Fibroblast of villous mesenchyme (primary cell): ENCODE measurements around the gene TMEM150A. TPM values are rescaled to one million over a fixed set of nuclear protein-coding genes. Genes with fewer than 3 reads are reported as not detected.
"Not testable (repeated sequence)": the region's sequence is repeated elsewhere in the genome, so short reads cannot be mapped to it uniquely, and the experiment has no call there.

ENCODE experiments used
- DNase-seq: peaks from one replicate; pipeline ENCODE4 v3.0.0-alpha.2; 2010; ENCODE audit warnings: low read depth
- H3K4me3 ChIP-seq: 2 replicates; pipeline ENCODE4 v1.5.1; 2011; ENCODE audit warnings: low read depth, mild to moderate bottlenecking, low read length
- CTCF ChIP-seq: IDR thresholded peaks from 2 replicates; pipeline ENCODE4 v1.5.1; 2012; ENCODE audit warnings: low read depth, mild to moderate bottlenecking, low read length; ENCODE audit not compliant: insufficient read depth
- total RNA-seq: library from RNA; depleted of rRNA; stranded (reverse); fragments of >200 nt; gene quantifications from 2 replicates; pipeline ENCODE4 v1.2.3, GENCODE V29; 2012

Gene TMEM150A
- total RNA-seq, 1 donor = 8.6 TPM

DNA sequence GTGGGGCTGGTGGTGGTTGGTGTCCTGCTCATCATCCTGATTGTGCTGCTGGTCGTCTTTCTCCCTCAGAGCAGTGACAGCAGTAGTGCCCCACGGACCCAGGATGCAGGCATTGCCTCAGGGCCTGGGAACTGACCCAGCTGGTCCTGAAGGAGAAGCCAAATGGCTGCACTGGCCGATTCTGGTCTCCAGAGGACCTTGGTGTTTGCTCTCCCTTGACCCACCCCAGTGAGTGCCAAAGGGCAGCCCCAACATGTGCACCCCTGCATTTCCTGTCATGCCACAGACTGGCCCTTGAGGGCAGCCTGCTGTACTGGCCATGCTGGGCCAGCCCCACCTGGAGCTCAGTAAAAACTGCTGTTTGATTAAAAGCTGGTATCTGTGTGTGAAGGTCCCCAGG is 9.5 kb downstream of the TMEM150A start:
- no peak for TF ChIP-seq CTCF

GRCh38 chr2:85592299-85592698 is 10.2 kb downstream of the TMEM150A start:
- H3K4me3 ChIP-seq, DNase-seq: not testable (repeated sequence)

More for the DNA sequence above, 9.5 kb downstream of the TMEM150A start:
- no peak overlapping the region for H3K4me3 ChIP-seq
- DNase-seq = no peak

- no peak for DNase-seq
- TF ChIP-seq CTCF = no peak
- no peak overlapping the region for H3K4me3 ChIP-seq
These were observed 10.9 kb downstream of the TMEM150A start for GRCh38 chr2:85591563-85591962.

DNA sequence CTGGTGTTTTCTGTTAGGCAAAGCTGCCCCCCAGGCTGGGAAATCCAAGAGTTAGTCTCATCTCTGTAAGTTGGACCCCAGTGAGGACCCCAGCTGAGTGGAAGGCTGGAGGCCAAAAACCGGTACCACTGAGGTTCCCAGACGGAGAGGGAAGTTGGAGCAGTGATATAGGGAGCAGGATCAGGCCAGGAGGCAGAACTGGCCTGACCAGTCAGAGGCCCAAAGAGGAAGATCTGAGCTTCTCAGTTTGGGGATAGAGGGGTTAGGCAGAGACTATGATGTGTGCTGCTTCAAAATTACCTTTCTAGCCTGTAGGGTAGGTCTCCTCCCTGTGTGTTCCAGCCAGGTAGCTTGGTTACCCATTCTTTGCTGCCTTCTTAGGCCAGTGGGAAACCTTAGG is 11.5 kb downstream of the TMEM150A start:
- DNase-seq = no peak
- TF ChIP-seq CTCF = no peak
- H3K4me3 ChIP-seq = no peak overlapping the region

DNA sequence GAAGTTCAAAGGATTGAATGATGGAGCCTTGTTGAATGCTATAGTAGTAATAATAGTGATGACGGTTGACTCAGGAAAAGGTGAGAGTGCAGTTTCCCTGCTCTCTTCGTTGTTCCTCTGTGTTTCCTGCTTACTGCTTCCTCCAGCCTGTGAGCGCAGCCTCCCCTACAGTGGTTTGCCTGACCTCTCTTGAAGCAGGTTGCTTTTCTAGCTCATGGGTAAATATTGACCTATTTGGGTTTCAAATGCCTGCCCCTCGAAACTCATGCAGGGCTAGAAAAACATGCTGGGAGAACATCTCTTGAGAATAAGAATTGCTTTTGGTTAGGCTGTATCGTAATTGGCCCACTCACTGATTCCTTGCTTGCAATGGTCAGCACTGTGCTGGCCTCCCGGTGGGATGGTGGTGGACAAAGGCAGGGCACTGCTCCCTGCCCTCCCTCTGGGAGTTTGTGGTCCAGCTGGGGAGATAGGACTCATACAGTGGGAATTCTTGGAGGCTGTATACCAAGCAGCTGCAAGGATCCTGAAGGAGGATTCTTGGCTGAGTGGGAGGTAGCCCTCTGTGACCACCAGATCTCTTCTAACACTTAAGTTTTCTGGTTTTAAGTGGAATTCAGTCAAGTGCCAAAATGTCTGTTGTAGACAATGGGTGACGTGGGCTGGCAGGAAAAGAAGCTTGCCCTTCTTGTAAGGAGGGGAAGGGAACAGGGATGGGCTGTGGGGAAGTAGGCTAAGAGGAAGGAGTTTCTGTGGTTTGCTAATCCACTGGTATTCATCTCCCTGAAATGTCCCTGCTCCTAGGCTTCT is 12.3 kb downstream of the TMEM150A start:
- DNase-seq = peak; percentile 91
- no peak for TF ChIP-seq CTCF
- H3K4me3 ChIP-seq = no peak overlapping the region

DNA sequence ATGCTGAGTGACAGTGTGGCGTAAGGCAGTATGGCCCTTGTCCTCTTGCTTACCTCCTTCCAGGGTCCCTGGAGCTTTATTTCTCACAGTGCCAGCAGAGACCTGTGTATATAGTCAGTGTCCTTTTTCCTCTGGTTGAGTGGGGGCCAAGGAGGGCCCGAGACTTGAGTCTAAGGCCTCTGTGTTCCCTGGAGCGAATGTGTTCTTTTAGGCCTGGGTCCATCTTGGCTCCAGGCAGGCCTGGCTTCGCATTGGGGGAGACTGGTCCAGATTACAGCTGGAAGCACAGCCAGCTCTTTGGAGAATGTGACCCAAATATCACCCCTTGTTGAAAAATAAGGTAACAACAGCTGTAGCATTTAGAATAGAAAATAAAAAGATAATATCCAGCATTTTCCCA is 13.3 kb downstream of the TMEM150A start:
- no peak for DNase-seq
- H3K4me3 ChIP-seq = no peak overlapping the region
- TF ChIP-seq CTCF = no peak

DNA sequence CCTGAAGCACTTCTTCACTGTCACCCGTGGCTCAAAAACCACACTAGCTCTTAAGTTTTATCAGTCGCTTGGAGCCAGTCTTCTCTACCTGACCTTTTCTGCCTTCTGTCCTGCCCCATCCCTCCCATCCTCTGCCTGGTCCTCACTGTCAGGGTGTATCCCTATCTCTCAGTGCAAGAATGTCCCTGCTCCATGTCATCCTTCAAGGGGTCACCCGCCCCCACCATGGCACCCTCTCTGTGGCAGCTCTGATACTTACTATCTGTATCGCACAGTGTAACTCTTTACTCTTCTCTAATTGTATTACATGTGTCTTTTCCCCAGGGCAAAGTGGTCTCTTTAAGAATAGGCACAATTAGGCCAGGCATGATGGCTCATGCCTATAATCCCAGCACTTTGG is 13.9 kb downstream of the TMEM150A start:
- no peak for DNase-seq
- no peak for TF ChIP-seq CTCF
- H3K4me3 ChIP-seq = no peak overlapping the region
